K562 (cell line): ENCODE measurements around the gene BLM.

Experiments
- BHLHE40 ChIP-seq: IDR thresholded peaks from 2 replicates; pipeline ENCODE4 v1.6.1; 2011; ENCODE audit warnings: low read length, improper control_type of control experiment
- CHD2 ChIP-seq: IDR thresholded peaks from 2 replicates; pipeline ENCODE4 v1.6.1; 2011; ENCODE audit warnings: low read depth, low read length
- CTCF ChIP-seq, 3 experiments: IDR thresholded peaks in 2 of 3; conservative IDR thresholded peaks in 1 of 3; 2 replicates each; pipeline ENCODE4 v1.5.1; 2011 to 2012; ENCODE audit warnings: low read length in 3 of 3, mild to moderate bottlenecking in 3 of 3, control low read depth in 2 of 3, improper control_type of control experiment in 1 of 3, inconsistent platforms in 1 of 3, low read depth in 1 of 3, mixed read lengths in 1 of 3, moderate library complexity in 1 of 3; ENCODE audit not compliant: insufficient read depth in 2 of 3
- EZH2 ChIP-seq: IDR thresholded peaks from 2 replicates; pipeline ENCODE4 v1.6.1; 2012; ENCODE audit warnings: low read depth, mild to moderate bottlenecking, inconsistent platforms, low read length, borderline replicate concordance
- GTF2F1 ChIP-seq: IDR thresholded peaks from 2 replicates; pipeline ENCODE4 v1.6.1; 2011; ENCODE audit warnings: low read depth, low read length, improper control_type of control experiment
- HNRNPUL1 ChIP-seq: fragments of 200-400 bp; formaldehyde crosslinking; IDR thresholded peaks from 2 replicates; pipeline ENCODE4 v1.6.1; 2017; ENCODE audit warnings: low read length
- MAFG ChIP-seq: fragments of 450-650 bp; conservative IDR thresholded peaks from 2 replicates; pipeline ENCODE4 v1.6.1; 2016; ENCODE audit warnings: missing genetic modification characterization, missing compliant biosample characterization
- PHF8 ChIP-seq: fragments of 200-600 bp; sonication (generic); IDR thresholded peaks from 2 replicates; pipeline ENCODE4 v1.6.1; 2012; ENCODE audit warnings: mixed run types, mild to moderate bottlenecking, inconsistent platforms, low read length, moderate library complexity, borderline replicate concordance
- POLR2A ChIP-seq: fragments of 450-650 bp; conservative IDR thresholded peaks from 2 replicates; pipeline ENCODE4 v1.6.1; 2016
- SMAD1 ChIP-seq: fragments of 150-350 bp; IDR thresholded peaks from 2 replicates; pipeline ENCODE4 v1.6.1; 2014; ENCODE audit warnings: low read length, low read depth; ENCODE audit not compliant: partially characterized antibody
- TBP ChIP-seq: optimal IDR thresholded peaks from 2 replicates; pipeline ENCODE3; 2011; ENCODE audit warnings: low read depth, low read length, improper control_type of control experiment
- TEAD2 ChIP-seq: fragments of 450-650 bp; IDR thresholded peaks from 2 replicates; pipeline ENCODE4 v1.6.1; 2016; ENCODE audit warnings: missing genetic modification characterization, control low read depth, missing compliant biosample characterization
- ZNF436 ChIP-seq: fragments of 250-450, 450-650 bp; sonication (Bioruptor Pico); formaldehyde crosslinking; IDR thresholded peaks from 2 replicates; pipeline ENCODE4 v1.7.0; 2020; ENCODE audit warnings: mild to moderate bottlenecking
- TF ChIP-seq, protein P1 (sequence below): conservative IDR thresholded peaks from 2 replicates; pipeline ENCODE4 v1.6.1; 2011; ENCODE audit warnings: low read depth, mild to moderate bottlenecking, low read length; ENCODE audit not compliant: control insufficient read depth

DNA sequence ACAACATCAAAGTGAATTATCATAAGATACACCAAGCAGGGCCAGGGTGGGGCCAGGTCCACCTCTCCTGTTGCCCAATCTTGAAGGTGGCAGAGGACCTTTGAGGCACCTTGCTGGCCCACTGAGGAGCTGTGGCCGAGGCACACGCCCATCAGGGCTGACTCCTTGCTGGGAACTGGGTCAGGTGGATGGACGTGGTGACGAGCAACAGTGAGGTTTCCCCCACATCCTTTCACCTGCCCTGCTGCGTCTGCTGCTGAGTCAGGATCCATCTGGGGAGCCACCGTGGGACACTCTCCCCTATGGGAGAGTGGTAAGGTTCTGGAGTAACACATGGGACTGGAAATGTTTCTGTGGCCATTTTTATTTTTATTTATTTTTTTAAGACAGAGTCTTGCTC is 134.0 kb downstream of the BLM start:
- TF ChIP-seq HNRNPUL1 (no peak), TEAD2 (tag) (no peak), BHLHE40 (no peak), POLR2A (no peak), GTF2F1 (no peak), CTCF (IDR thresholded peaks at IDR 0.05 in 2 of 3, conservative IDR thresholded peaks at IDR 0.05 in 1 of 3; ENCODE audit: insufficient read depth in 2 of 3, low read depth in 1 of 3, low read length in 3 of 3) (no peak), PHF8 (no peak), TBP (no peak), MAFG (no peak), SMAD1 (no peak), EZH2 (no peak), ZNF436 (no peak), CHD2 (no peak)
- TF ChIP-seq, protein P1, sequence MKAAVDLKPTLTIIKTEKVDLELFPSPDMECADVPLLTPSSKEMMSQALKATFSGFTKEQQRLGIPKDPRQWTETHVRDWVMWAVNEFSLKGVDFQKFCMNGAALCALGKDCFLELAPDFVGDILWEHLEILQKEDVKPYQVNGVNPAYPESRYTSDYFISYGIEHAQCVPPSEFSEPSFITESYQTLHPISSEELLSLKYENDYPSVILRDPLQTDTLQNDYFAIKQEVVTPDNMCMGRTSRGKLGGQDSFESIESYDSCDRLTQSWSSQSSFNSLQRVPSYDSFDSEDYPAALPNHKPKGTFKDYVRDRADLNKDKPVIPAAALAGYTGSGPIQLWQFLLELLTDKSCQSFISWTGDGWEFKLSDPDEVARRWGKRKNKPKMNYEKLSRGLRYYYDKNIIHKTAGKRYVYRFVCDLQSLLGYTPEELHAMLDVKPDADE: no peak
